HCT116 (cell line): ENCODE results near the gene DAP. TPM values are rescaled to one million over a fixed set of nuclear protein-coding genes. Genes with fewer than 3 reads are reported as not detected.

ENCODE experiments used
- ATAC-seq: fragments of 200-7000 bp; cut with Tn5 transposase; 2 replicates; pipeline ENCODE4 v1.9.1; 2020; ENCODE audit warnings: mild to moderate bottlenecking, moderate library complexity
- BruUV-seq: library from RNA; stranded (reverse); fragments of 400-500 nt; replicated peaks from 2 replicates; lab custom pipeline; 2021; lab: Mats Ljungman, UMichigan
- CTCF ChIA-PET: fragments of 300-600 bp; sonication (Branson Sonifier 250); formaldehyde crosslinking; loops from one replicate; lab custom pipeline; 2021; ENCODE audit warnings: antibody characterized with exemption; lab: Charles Lee
- POLR2A ChIA-PET: fragments of 300-600, 350-600 bp; sonication (Branson Sonifier 250); formaldehyde crosslinking; loops from one replicate; lab custom pipeline; 2021; ENCODE audit warnings: antibody characterized with exemption; lab: Charles Lee
- RAD21 ChIA-PET, 2 experiments: fragments of 300-600 bp; sonication (Branson Sonifier 250); formaldehyde crosslinking; loops; one replicate each; lab custom pipeline; 2023; ENCODE audit warnings: low total read pairs in 2 of 2; ENCODE audit not compliant: uncharacterized antibody in 2 of 2, unreplicated experiment in 2 of 2, low non-redundant PET in 1 of 2; lab: Charles Lee
- DNase-seq: peaks from one replicate; pipeline ENCODE4 v3.0.0-alpha.2; 2010; ENCODE audit warnings: low read depth, low spot score
- H2AFZ ChIP-seq: fragments of 200-600 bp; shearing (Covaris generic), sonication (generic); 2 replicates; pipeline ENCODE4 v1.6.1; 2017; ENCODE audit warnings: low read depth, mixed run types, mixed read lengths, antibody characterized with exemption, low read length; ENCODE audit not compliant: poor library complexity, severe bottlenecking
- H3K27ac ChIP-seq: 2 replicates; pipeline ENCODE4 v1.5.1; 2012; ENCODE audit warnings: low read depth, low read length
- H3K27me3 ChIP-seq: fragments of 200-600 bp; sonication (generic); 2 replicates; pipeline ENCODE4 v1.6.1; 2016; ENCODE audit warnings: mixed run types, low read length, mixed read lengths; ENCODE audit not compliant: insufficient read depth
- H3K36me3 ChIP-seq, 2 experiments: fragments of 200-500 bp in 1 of 2; fragments of 200-600 bp in 1 of 2; sonication (Bioruptor generic) in 1 of 2; sonication (generic) in 1 of 2; 2 replicates each; pipeline versions ENCODE4 v1.5.1 to v1.6.1; 2014 to 2016; ENCODE audit warnings: low read length in 2 of 2, inconsistent platforms in 1 of 2, mixed read lengths in 1 of 2, mixed run types in 1 of 2; ENCODE audit not compliant: insufficient read depth in 2 of 2, control insufficient read depth in 1 of 2
- H3K4me1 ChIP-seq, 2 experiments: fragments of 200-600 bp in 1 of 2; sonication (generic) in 1 of 2; 2 replicates each; pipeline versions ENCODE4 v1.5.1 to v1.6.1; 2012 to 2017; ENCODE audit warnings: low read length in 2 of 2, inconsistent platforms in 1 of 2, mild to moderate bottlenecking in 1 of 2, mixed read lengths in 1 of 2, mixed run types in 1 of 2, moderate library complexity in 1 of 2; ENCODE audit not compliant: insufficient read depth in 2 of 2, control insufficient read depth in 1 of 2
- H3K4me2 ChIP-seq: fragments of 200-600 bp; sonication (generic); 2 replicates; pipeline ENCODE4 v1.6.1; 2017; ENCODE audit warnings: mixed run types, low read length, mixed read lengths
- H3K4me3 ChIP-seq, 2 experiments: fragments of 200-600 bp in 1 of 2; sonication (generic) in 1 of 2; replicated peaks in 1 of 2; 2 replicates each; pipeline ENCODE4 v1.5.1; 2011 to 2016; ENCODE audit warnings: low read length in 2 of 2, control low read depth in 1 of 2, low read depth in 1 of 2, mild to moderate bottlenecking in 1 of 2, mixed read lengths in 1 of 2, mixed run types in 1 of 2
- H3K79me2 ChIP-seq: fragments of 200-600 bp; sonication (generic); 2 replicates; pipeline ENCODE4 v1.6.1; 2017; ENCODE audit warnings: mild to moderate bottlenecking, mixed run types, low read length, moderate library complexity, mixed read lengths; ENCODE audit not compliant: insufficient read depth
- H3K9ac ChIP-seq: fragments of 200-600 bp; sonication (generic); 2 replicates; pipeline ENCODE4 v1.6.1; 2016; ENCODE audit warnings: low read length, mixed read lengths
- H3K9me2 ChIP-seq: fragments of 200-600 bp; sonication (generic), shearing (Covaris generic); 2 replicates; pipeline ENCODE4 v1.6.1; 2017; ENCODE audit warnings: mixed run types, mild to moderate bottlenecking, moderate library complexity; ENCODE audit not compliant: insufficient read depth
- H3K9me3 ChIP-seq, 2 experiments: fragments of 200-500 bp in 1 of 2; fragments of 200-600 bp in 1 of 2; sonication (Bioruptor generic) in 1 of 2; sonication (generic) in 1 of 2; 2 replicates each; pipeline ENCODE4 v1.6.1; 2014 to 2017; ENCODE audit warnings: low read length in 2 of 2, mixed read lengths in 2 of 2, inconsistent platforms in 1 of 2, low read depth in 1 of 2, mild to moderate bottlenecking in 1 of 2, mixed run types in 1 of 2, moderate library complexity in 1 of 2; ENCODE audit not compliant: control insufficient read depth in 1 of 2, insufficient read depth in 1 of 2
- H4K20me1 ChIP-seq: fragments of 200-600 bp; sonication (generic), shearing (Covaris generic); 2 replicates; pipeline ENCODE4 v1.6.1; 2017; ENCODE audit warnings: mixed run types, mild to moderate bottlenecking, moderate library complexity; ENCODE audit not compliant: insufficient read depth
- ATF3 ChIP-seq: IDR thresholded peaks from 2 replicates; pipeline ENCODE4 v1.6.1; 2012
- CBX3 ChIP-seq: IDR thresholded peaks from 2 replicates; pipeline ENCODE4 v1.6.1; 2012; ENCODE audit warnings: low read depth
- CEBPB ChIP-seq: IDR thresholded peaks from 2 replicates; pipeline ENCODE4 v1.6.1; 2012; ENCODE audit warnings: low read depth
- EGR1 ChIP-seq: IDR thresholded peaks from 2 replicates; pipeline ENCODE4 v1.6.1; 2012; ENCODE audit warnings: low read depth
- EZH2 ChIP-seq: fragments of 200-600 bp; sonication (generic); IDR thresholded peaks from 2 replicates; pipeline ENCODE4 v1.6.1; 2017; ENCODE audit warnings: antibody characterized with exemption, mixed run types
- EZH2phosphoT487 ChIP-seq: fragments of 200-600 bp; IDR thresholded peaks from 2 replicates; pipeline ENCODE4 v1.6.1; 2018; ENCODE audit warnings: antibody characterized with exemption, borderline replicate concordance
- FOSL1 ChIP-seq: IDR thresholded peaks from 2 replicates; pipeline ENCODE4 v1.6.1; 2012; ENCODE audit warnings: low read depth
- JUND ChIP-seq: IDR thresholded peaks from 2 replicates; pipeline ENCODE4 v1.6.1; 2012
- MAX ChIP-seq: IDR thresholded peaks from 2 replicates; pipeline ENCODE4 v1.6.1; 2012
- POLR2A ChIP-seq: IDR thresholded peaks from 2 replicates; pipeline ENCODE4 v1.7.0; 2011; ENCODE audit warnings: borderline replicate concordance; ENCODE audit not compliant: insufficient read depth, insufficient read length; ENCODE audit errors: extremely low read depth
- POLR2AphosphoS5 ChIP-seq: IDR thresholded peaks from 2 replicates; pipeline ENCODE4 v1.6.1; 2011; ENCODE audit warnings: mild to moderate bottlenecking, low read depth, low read length, moderate library complexity
- RAD21 ChIP-seq: IDR thresholded peaks from 2 replicates; pipeline ENCODE4 v1.6.1; 2012; ENCODE audit warnings: low read depth, mild to moderate bottlenecking
- REST ChIP-seq: IDR thresholded peaks from 2 replicates; pipeline ENCODE4 v1.6.1; 2012; ENCODE audit warnings: low read depth
- SIN3A ChIP-seq: IDR thresholded peaks from 2 replicates; pipeline ENCODE4 v1.6.1; 2012; ENCODE audit warnings: low read depth
- SRF ChIP-seq: IDR thresholded peaks from 2 replicates; pipeline ENCODE4 v1.6.1; 2012; ENCODE audit warnings: low read depth
- TCF7L2 ChIP-seq: IDR thresholded peaks from 2 replicates; pipeline ENCODE4 v1.7.0; 2011; ENCODE audit warnings: borderline replicate concordance, inconsistent platforms; ENCODE audit not compliant: insufficient read depth, insufficient read length; ENCODE audit errors: extremely low read depth
- ZBTB33 ChIP-seq: IDR thresholded peaks from 2 replicates; pipeline ENCODE4 v1.6.1; 2011; ENCODE audit warnings: mild to moderate bottlenecking, low read length, moderate library complexity; ENCODE audit not compliant: insufficient replicate concordance; ENCODE audit errors: extremely low read depth
- ZNF274 ChIP-seq: fragments of 200-500 bp; sonication (Bioruptor generic); IDR thresholded peaks from 2 replicates; pipeline ENCODE4 v1.6.1; 2014; ENCODE audit warnings: mild to moderate bottlenecking, low read depth, low read length, inconsistent platforms
- intact Hi-C: fragments of 100-400 bp; cut with micrococcal nuclease; formaldehyde crosslinking; loops from 2 replicates; pipeline ENCODE4 v1.10.0; 2022
- total RNA-seq: library from RNA; stranded (reverse); gene quantifications from one replicate; pipeline ENCODE4 v1.2.1, GENCODE V29; 2021; ENCODE audit not compliant: unreplicated experiment
- TF ChIP-seq, protein P1 (sequence below), 3 experiments: fragments of 200-600 bp in 1 of 3; sonication (generic) in 1 of 3; IDR thresholded peaks in 2 of 3; conservative IDR thresholded peaks in 1 of 3; 2 replicates each; pipeline ENCODE4 v1.5.1; 2012 to 2017; ENCODE audit warnings: low read depth in 2 of 3, low read length in 2 of 3, antibody characterized with exemption in 1 of 3, borderline replicate concordance in 1 of 3, control low read depth in 1 of 3, mild to moderate bottlenecking in 1 of 3, mixed read lengths in 1 of 3, mixed run types in 1 of 3, moderate library complexity in 1 of 3; ENCODE audit not compliant: insufficient read depth in 1 of 3

Gene DAP
- total RNA-seq, 1 experiment from 2014 or later, result 59.1 TPM

- POLR2A ChIA-PET, result no interaction called here
Observed at GRCh38 chr5:10700516-10700915, 60.5 kb downstream of the DAP start.

More at GRCh38 chr5:10700516-10700915, 60.5 kb downstream of the DAP start:
- H2AFZ ChIP-seq, result no peak overlapping the region
- H3K27me3 ChIP-seq, result no peaks in the 10 kb centered on the region
- CTCF ChIA-PET, result no interaction called here
- TF ChIP-seq EGR1 (no peak), TCF7L2 (no peak), CEBPB (no peak), ATF3 (no peak), SRF (no peak), JUND (no peak), EZH2phosphoT487 (no peak), FOSL1 (no peak), REST (no peak), ZBTB33 (no peak), CBX3 (no peak), MAX (no peak), RAD21 (no peak), POLR2A (no peak), POLR2AphosphoS5 (no peak), EZH2 (no peak), SIN3A (no peak), ZNF274 (no peak)
- TF ChIP-seq, protein P1, sequence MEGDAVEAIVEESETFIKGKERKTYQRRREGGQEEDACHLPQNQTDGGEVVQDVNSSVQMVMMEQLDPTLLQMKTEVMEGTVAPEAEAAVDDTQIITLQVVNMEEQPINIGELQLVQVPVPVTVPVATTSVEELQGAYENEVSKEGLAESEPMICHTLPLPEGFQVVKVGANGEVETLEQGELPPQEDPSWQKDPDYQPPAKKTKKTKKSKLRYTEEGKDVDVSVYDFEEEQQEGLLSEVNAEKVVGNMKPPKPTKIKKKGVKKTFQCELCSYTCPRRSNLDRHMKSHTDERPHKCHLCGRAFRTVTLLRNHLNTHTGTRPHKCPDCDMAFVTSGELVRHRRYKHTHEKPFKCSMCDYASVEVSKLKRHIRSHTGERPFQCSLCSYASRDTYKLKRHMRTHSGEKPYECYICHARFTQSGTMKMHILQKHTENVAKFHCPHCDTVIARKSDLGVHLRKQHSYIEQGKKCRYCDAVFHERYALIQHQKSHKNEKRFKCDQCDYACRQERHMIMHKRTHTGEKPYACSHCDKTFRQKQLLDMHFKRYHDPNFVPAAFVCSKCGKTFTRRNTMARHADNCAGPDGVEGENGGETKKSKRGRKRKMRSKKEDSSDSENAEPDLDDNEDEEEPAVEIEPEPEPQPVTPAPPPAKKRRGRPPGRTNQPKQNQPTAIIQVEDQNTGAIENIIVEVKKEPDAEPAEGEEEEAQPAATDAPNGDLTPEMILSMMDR (IDR thresholded peaks at IDR 0.05 in 2 of 3, conservative IDR thresholded peaks at IDR 0.05 in 1 of 3; ENCODE audit: borderline replicate concordance in 1 of 3, insufficient read depth in 1 of 3, low read depth in 2 of 3, low read length in 2 of 3), result no peak
- H3K9me3 ChIP-seq, result no peaks in the 10 kb centered on the region
- H3K4me1 ChIP-seq, result peaks cover 45% of the 10 kb centered on the region in 2 experiments
- no peaks in the 10 kb centered on the region for H4K20me1 ChIP-seq
- H3K9ac ChIP-seq, result no peak overlapping the region
- H3K4me3 ChIP-seq, result no peak overlapping the region
- no peaks in the 10 kb centered on the region for H3K9me2 ChIP-seq
- no peaks in the 10 kb centered on the region; the same call in 1 of the 2 replicates for H3K79me2 ChIP-seq
- BruUV-seq, result no TSS peak
- RAD21 ChIA-PET, result no interaction called here
- no peaks in the 10 kb centered on the region for H3K36me3 ChIP-seq
- no peak overlapping the region for H3K27ac ChIP-seq
- intact Hi-C loops, result loop anchor here (5.0 kb wide), 2 partner anchors 62 to 77 kb away; partner anchors contain the start of gene DAP
- no peak overlapping the region for H3K4me2 ChIP-seq
- ATAC-seq, result no peak
- DNase-seq, result no peak
